ENCODE results near the gene RPL7A.

The RPL7A gene

DNA sequence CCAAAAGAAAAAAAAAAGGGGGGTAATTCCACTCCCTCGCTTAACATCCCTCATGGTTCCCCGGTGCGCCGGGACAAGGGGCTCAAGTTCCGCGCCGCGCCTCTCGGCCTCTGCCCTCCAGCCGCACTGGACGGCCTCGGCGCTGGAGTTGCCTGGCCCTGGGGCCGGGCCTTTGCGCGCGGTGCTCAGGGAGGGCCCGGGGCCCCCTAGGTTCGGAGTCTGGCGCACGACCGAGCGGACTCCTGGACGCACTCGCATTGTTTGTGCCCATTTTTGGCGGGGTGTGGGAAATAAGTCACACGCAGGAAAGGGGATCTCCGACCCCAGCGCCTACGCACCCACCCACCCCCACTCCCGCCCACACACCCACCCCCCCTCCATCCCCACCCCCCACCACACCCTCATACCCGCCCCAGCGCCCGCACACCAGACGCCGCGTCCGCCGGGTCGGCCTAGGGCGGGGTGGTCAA lies 468 bp upstream of the RPL7A start:
- no peak for DNase-seq (ENCODE audit: extremely low read depth in 1 of 2, low read depth in 1 of 2)

DNA sequence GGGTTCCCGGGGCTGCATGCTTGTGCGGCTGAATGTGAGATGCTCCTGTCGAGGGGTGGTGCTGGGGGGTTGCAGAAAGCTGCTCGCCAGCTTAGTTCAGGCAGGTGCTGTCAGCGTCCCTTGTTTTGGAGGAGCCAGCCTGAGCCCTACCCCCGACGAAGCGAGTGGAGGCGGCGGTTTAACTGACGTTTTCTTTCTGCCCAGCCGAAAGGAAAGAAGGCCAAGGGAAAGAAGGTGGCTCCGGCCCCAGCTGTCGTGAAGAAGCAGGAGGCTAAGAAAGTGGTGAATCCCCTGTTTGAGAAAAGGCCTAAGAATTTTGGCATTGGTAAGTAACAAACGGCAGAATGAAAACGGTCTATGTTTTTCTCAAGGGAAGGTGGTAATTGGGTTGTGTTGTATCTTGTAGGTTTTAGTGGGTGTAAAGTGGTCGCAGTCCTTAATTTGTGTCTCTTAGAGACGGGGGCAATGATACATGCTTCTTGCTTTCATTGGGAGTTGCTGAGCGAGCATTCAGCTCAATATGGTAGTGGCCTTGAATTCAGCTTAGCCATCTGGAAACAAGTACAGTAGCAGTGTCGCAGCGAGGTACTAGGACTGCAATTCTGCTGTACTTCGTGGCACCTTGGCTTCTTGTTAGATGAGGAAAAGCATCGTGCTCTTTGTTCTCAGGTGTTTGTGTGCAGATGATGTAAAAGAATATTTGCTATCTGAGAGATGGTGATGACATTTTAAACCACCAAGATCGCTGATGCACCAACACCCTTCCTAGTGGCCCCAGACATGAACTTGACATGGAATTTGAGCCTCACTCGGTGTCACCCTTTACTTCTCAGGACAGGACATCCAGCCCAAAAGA lies 928 bp downstream of the RPL7A start:
- DNase-seq (ENCODE audit: extremely low read depth in 1 of 2, low read depth in 1 of 2), result no peak

DNA sequence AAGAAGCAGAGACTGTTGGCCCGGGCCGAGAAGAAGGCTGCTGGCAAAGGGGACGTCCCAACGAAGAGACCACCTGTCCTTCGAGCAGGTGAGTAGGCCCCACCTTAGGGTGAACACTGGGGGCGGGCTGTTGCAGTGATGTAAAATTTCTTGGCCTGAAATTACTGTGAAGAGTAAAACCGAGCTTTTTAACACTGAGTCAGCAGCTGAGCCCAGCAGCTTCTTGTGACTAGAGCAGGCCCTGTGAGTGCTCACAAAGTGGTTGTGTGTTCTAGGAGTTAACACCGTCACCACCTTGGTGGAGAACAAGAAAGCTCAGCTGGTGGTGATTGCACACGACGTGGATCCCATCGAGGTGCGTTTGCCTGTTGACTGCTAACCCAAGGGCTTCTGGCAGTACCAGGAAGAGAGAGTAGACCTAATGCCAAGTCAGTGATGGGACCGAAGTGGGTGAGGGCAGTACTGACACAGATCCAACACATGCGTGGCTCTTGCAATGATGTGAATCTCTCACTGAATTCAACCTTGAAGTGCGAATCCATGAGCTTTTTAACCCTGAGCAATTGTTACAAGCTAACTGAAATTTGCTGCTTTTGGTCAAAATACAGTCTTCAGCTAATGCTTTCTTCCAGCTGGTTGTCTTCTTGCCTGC lies 2.1 kb downstream of the RPL7A start:
- DNase-seq (ENCODE audit: extremely low read depth in 1 of 2, low read depth in 1 of 2), result no peak

DNA sequence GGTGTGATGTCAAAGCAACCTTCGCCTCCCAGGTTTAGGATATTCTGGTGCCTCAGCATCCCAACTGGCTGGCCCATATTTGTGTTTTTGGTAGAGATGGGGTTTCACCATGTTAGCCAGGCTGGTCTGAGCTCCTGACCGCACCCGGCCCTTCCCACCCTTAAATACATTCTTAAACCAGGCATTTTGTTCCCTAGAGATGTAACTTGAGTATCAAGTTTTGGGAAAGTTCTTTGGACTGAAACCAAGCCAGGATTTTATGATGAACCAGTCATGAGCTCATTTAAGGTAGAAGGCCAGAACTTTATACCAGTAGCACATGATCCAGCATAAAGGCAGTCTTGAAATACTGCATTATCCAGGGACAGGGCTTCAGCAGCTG lies 3.5 kb downstream of the RPL7A start:
- no peak for DNase-seq (ENCODE audit: extremely low read depth in 1 of 2, low read depth in 1 of 2)

DNA sequence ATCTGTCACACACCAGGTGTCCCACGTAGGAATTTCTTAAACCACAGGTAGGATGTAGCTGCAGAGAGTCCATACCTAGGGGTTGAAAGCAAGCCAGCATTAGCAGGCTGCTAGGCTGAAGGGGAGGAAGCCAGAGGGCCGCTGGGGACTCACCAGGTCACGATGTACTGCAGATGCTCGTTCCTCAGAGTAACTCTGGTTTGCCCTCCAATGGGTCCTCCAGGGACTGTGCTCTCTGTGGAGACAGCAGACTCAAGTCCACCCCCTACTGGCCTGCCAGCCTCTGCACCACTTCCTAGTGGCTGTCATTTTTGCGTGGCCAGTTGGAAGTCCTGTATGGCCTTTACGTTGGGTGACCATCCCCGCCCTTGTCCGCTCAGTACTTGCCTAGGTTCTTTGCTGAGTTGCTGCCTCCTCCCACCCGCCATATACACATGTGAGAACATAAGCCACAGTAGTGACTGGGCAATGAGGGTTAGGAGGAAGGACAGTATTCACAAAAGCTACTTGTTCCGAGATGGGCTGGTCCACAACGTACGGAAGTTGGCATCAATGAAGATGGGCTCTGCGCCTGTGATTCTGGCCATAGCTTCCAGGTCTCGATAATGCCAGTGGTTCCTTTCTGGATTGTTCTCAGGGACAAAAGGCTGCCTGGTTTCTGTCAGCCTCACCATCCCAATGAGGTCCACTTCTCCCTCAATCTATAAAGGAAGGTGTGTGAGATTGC lies 4.1 kb downstream of the RPL7A start:
- no peak for DNase-seq (ENCODE audit: extremely low read depth in 1 of 2, low read depth in 1 of 2)

DNA sequence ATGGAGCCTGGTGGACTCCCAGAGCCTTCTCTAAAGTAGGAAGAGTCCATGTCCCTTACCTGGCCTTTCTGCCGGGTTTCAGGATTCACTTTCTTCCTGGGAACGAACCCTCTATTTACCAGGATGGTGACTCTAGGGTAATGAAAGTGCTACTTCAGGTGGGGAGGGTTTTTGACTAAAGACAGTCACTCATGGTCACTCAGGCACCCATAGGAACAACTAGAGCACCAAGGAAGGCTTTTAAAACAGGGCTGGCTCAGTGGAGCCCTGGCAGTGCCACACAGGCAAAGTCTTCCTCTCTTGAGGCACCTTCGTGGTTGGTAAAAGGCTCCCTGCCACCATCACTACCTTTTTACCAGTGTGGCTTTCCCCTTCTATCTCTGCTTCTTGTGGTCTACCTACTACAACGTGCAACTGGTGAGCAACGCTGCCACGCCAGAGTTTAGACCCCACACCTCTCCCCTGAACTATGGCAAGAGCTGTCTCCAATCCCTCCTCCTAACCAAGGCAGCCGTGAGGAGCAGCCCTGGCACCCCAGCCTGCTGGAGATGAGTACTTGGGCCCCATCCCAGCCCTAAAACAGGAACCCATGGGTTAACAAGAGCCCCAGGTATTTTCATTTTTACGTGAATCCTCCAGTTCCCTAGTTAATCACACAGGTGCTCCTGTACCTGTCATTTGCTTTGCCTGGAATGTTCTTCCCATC lies 4.8 kb downstream of the RPL7A start:
- no peak for DNase-seq (ENCODE audit: extremely low read depth in 1 of 2, low read depth in 1 of 2)

DNA sequence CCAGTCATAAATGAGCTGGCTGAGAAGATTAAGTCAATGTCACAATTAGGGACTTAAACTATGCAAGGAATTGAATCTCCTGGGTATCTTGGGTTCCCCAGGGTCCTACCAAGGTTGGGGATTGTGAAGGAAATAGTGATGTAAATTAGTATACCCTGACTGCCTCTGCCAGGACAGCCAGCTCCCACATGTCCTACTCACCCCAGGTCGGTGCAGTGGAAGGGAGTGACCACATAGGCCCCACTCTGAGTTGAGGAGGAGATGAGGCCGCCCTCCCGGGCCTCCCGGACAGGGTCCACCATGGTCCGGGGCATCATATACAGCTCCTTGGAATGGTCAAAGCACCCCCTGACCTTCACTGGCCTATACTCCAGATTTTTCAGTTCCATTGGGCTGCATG lies 5.5 kb downstream of the RPL7A start:
- no peak for DNase-seq (ENCODE audit: extremely low read depth in 1 of 2, low read depth in 1 of 2)

DNA sequence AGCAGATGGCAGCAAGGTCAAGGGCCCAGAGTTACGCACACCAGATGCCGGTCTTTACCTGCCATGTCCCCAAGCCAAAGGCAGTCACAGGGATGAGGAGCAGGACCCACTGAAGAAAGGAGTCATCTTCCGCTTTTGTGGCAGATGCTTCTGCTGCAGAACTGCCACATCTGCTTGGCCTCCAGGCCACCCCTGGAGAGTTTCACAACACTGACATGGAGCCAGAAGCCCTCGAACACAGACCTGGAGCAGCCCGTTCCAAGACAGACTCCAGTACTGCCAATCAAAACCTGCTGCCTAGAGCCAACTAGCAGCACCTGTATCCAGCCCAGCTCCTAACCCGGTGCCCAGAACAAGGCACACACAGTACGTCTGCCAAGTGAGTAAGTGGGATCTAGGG lies 6.7 kb downstream of the RPL7A start:
- DNase-seq (ENCODE audit: extremely low read depth in 1 of 2, low read depth in 1 of 2), result no peak

DNA sequence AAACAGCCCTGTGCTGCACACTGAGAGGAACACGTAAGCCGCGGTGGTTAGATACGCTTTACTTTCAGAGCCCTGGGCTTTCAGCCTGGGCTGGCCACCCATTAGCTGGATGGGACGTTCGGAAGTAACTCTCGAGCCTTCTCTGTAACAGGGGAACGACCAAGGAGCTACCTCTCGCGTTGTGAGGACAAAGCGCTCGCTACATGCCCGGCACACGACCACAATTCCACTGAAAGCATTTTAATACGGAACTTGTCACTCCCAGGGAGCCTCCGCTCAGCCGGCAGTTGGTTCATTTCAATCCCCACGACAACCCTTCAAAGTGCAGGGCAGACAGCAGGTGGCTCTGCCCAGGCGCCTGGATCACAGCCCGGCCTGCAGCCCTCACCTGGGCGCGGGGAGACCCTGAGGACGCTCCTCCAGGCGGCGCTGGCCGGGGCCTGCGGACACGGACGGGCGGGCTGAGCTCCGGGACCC lies 7.9 kb downstream of the RPL7A start:
- DNase-seq (ENCODE audit: extremely low read depth in 1 of 2, low read depth in 1 of 2), result no peak

DNA sequence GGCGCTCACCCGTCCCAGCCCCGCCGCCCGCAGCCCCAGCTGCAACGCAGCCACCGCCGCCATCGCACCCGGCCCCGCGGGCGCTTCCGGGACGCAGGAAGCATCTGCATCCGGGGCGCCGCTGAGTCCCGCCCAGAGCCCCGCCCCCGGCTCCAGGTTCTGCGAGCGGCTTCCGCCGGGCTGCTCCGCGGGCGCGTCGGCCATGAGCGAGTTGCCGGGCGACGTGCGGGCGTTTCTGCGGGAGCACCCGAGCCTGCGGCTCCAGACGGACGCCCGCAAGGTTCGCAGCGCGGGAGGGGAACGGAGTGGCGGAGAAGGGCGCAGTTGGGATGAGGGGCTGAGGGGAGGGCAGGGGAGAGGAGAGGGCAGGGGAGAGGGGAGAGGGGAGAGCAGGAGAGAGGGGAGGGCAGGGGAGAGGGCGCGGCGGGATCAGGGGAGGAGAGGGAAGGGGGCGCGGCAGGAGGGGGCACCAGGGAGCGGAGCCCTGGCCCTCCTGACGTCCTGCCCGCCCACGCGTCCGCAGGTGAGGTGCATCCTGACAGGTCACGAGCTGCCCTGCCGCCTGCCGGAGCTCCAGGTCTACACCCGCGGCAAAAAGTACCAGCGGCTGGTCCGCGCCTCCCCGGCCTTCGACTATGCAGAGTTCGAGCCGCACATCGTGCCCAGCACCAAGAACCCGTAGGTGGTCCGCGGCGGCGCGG lies 8.5 kb downstream of the RPL7A start, which contains the start of the genes SURF1 and SURF2:
SURF1 (minus strand) TSS at position 97 of the 701 bp plus-strand sequence; CDS start at position 63, 34 bp downstream.
SURF2 (plus strand) TSS at position 160 of the 701 bp plus-strand sequence; CDS start at position 203, 43 bp downstream.
- peak; percentile 58 to 87 for DNase-seq (ENCODE audit: extremely low read depth in 1 of 2, low read depth in 1 of 2)

DNA sequence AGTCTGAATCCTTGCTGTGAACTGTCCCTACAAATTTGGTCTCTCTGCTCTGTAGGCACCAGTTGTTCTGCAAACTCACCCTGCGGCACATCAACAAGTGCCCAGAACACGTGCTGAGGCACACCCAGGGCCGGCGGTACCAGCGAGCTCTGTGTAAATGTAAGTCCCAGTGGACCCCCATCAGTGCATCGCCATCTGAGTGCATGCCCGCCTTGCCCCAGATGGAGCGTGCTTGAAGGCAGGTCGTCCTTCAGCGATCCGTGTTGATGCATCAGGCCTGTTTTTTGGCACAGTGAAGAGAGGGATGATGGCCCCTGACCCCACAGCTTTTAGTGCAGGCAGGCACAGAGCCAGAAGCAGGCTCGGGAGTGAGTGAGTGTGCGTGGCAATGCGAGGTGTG lies 9.6 kb downstream of the RPL7A start:
- DNase-seq (ENCODE audit: extremely low read depth in 1 of 2, low read depth in 1 of 2), result no peak

DNA sequence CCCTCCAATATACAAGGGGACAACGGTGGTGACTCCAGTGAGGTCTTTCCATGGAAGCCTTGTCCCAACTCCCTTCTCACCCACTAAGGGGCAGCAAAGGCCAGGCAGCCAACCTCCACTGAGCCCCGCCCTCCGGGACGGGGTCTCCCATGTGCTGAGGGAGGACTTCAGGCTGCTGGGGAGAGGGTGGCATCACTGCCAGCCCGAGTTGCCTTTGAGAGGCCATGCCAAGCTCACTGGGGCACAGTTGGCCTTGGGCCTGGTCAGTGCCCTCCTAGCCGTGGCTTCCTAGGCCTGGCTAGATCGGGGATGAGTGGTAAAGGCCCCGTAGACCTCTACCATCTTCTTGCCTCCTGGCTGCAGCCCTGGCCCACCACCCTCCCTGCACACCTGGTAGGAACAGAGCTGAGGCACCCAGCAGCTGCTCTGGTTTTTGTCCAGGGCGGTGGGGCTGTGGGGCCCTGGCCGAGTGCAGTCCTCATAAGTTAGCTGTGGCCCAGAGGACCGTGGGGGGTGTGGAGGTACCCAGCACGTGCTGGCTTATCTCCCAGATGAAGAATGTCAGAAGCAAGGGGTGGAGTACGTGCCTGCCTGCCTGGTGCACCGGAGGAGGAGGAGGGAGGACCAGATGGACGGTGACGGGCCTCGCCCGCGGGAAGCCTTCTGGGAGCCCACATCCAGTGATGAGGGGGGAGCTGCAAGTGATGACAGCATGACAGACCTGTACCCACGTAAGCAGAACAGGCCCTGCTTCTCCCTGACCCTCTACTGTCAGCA lies 11.6 kb downstream of the RPL7A start:
- DNase-seq (ENCODE audit: extremely low read depth in 1 of 2, low read depth in 1 of 2), result no peak

DNA sequence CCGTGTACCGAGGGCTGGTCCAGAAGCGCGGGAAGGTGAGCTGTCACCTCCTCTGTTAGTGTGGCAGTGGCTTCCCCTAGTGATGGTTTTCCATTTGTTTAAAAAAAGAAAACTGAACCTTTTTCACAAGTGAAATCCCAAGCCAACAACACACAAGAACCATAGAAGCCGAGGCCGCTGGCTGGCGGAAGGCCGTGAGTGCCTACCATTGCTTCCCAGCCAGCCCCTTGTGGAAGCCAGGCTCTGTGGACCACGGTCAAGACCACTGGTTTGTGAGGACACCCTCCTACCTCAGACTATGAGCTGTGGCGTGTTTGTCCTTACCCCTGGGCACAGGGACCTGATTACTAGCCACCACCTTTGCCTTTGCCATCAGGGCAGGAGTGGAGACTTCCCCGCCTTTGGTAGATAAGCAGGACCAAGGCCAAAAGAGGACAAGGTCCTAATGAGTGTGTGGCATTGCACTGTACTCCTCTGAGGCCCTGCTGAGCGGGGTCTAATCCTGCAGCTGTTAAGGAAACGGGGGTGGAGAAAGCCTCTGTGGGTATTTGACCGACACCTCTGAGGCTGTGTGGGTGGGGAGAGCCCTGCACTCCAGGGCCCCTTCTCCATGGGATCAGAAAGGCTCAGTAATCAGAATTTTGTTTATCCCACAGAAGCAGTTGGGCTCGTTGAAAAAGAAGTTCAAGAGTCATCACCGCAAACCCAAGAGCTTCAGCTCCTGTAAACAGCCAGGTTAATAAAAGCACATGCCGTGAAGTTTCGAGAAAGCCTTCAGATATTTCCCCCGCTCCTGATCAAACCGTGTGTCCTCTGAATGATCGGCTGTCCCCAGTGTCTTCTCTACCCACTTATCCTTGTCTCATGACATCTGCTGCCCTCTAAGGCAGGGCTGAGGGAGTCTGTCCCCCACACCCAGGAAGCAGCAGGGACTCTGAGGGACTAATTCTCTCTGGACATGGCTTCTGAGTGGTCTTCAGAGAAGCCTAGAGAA lies 12.7 kb downstream of the RPL7A start:
- DNase-seq (ENCODE audit: extremely low read depth in 1 of 2, low read depth in 1 of 2), result no peak

DNA sequence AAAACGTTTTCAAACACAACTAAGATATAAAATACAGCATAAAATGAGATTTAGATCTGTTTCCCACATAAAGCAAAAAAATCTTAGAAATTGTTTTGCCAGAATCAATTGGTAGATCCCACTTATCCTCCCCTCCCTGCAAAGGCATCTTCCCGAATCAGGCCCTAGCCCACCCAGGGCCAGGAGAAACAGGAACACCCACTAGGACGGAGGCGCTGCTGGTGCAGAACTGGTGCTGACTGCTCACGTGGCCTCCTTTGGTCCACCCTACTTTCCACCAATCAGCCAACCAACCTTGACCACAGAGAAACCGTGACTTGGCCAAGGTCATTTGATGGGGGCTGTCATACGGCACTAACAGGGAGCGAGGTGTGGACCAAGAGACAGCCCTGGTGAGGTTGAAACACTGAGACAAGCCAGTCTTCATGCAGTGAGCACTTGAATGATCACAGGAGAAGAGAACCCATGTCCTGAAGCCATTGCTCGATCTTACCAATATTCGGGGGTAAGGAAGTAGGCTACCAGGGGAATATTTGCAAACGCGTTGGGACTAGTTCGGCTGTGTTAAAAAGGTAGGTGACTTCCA lies 13.6 kb downstream of the RPL7A start:
- no peak for DNase-seq (ENCODE audit: extremely low read depth in 1 of 2, low read depth in 1 of 2)

DNA sequence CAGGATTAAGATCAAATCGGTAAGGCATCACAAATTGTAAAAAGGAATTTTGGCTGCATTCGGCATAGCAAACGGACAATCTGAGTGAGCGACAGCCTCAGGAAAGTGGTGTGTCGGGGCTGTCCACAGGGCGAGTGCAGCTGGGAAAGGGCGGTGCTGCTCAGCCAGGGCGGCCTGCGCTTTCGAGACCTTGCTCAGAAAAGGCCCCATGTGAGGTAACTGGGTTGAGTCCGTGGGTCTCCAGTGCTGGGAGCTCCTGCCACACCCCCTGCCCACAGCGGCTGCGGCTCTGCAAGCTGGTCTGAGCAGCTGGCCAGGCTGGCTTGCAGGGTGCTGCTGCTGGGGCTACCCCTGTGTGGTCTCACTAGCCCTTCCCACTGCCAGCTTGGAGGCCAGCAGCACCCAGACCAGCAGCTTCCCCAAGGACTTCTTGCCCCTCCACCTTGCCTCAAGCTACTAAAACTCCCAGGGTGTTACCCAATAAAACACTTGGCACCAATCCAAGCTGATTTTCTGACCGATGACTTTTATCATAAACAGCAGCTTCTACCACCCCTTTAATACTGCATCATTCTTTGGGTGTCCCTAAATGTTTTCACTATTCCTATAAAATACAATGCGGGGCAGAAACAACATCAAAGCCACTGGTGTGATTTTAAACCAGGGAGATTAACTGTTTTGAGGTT lies 14.5 kb downstream of the RPL7A start:
- no peak for DNase-seq (ENCODE audit: extremely low read depth in 1 of 2, low read depth in 1 of 2)

DNA sequence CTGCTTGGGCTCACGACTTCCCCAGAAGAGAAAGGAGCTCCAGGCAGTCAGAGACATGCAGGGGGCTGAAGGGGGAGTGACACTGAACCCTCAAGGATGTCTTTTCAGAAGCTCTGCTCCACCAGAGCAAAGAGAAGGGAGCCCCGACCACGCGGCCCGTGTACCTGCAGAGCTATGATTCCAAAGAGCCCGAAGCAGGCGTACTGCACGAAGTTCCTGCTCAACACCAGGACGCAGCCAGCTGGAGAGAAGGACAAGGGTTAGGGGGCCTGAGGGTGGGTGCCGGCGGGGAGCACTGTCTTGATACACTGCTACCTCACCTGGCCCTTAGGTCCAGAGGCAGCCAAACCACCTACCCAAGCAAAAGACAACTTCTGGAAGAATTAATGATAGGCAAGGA lies 18.4 kb downstream of the RPL7A start:
- DNase-seq (ENCODE audit: extremely low read depth in 1 of 2, low read depth in 1 of 2), result no peak

DNA sequence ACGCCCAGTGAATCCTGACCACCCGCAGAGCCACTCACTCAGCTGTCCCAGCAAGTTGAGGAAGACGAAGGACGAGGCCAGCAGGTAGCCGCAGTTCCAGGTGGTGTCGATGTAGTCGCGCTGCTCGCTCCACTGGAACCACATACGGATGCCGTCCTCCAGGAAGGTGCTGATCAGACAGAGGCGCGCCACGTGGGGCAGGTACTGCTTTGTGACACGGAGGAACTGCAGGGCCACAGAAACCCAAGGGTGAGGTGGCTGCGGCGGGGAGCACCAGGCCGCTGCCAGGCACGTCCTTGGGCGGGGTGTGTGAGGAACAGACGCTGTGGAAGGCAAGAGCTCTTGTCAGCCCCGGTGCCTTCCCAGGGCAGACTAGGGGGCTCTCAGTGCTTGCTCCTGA lies 19.2 kb downstream of the RPL7A start:
- DNase-seq (ENCODE audit: extremely low read depth in 1 of 2, low read depth in 1 of 2), result no peak
